Measurements from ENCODE around the gene RHOH.
A peak's percentile ranks its signal among the peaks of the same experiment; 100 is the strongest.

RHOH gene

DNA sequence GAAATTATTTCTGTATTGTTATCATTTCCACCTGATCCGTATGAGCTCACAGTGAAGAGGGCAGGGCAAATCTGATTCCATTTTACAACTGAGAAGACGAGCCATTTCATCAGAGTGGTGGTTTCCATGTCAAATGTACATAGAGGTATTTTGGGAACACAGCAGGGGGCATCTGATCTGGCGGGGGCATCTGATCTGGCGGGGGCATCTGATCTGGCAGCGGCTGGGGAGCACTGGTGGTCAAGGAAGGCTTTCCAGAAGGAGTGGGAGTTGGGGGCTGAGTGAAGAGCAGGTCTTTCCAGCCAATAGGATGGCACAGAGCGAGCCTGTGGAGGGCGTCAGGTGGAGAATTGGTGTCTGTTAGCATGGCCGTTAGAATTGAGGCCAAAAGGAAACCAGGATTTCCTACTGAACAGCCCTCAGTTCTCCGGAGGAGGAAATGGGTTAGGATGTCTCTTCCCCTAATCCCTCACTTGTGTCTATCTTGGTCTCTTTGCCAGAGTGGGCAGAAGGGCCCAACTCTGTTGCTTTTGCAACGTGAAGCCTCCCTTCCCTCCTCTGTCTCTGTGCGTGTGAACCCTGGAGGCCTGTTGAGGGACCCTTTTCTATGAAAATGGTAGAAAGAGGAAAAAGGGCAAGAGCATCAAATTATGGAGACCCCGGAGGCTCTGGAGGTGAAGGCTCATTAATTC lies 41.3 kb downstream of the RHOH start:
- DNase-seq (ENCODE audit: low read depth in 2 of 2) = no peak

DNA sequence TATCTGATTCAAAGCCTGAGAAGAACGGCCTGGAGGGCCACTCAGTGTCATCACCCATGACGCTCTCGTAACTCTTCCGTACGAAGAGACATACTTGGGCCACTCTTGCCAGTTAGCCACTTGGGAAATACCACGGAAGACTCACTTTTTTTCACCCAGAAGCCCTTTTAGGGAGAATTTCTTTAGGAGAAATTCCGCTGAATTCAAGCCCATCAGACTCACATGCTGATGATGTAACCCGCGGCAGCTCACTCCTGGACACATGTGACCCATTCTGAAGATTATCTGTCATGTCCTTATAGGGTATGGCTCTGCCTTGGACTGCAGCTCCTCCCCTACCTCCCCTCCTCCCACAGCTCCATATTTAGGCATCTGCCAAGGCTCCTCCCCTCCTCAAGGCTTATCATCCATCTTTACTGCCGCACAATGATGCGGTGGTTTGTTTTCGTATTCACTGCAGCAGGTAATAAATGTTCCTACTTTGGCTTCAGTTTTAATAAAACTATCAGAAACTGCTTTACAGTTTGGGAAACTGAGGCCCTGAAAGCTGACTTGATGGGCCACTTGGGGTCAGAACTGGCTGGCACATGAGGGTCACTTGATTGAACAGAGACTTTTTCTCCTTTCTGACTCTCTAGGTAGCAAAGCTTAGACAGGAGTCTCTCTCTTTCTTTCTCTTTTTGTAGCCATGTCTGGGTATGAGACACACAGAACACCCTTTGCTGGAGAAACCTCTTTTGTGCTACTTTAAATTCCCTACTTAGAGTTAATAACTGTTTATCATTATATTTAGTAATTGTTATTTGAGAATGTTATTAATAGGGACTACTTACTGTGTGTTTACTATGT lies 42.1 kb downstream of the RHOH start:
- peak; percentile 46 to 63 for DNase-seq (ENCODE audit: low read depth in 2 of 2)

DNA sequence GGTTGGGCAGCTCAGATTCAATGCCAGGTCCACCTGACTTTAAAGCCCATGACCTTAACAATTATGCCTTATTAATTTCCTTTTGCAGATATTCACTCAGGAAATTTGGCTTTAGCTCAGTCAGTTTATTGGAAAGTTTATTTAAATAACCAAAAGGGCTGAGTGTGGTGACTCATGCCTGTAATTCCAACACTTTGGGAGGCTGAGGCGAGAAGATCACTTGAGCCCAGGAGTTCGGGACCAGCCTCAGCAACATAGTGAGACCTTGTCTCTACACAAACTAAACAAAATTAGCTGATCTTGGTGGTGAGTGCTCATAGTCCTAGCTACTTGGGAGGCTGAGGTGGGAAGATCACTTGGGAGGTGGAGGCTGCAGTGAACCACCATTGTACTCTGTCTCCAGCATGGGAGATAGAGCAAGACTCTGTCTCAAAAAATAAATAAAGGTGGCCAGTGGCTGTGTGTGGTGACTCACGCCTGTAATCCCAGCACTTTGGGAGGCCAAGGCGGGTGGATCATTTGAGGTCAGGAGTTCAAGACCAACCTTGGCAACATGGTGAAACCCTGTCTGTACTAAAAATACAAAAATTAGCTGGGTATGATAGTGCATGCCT lies 43.3 kb downstream of the RHOH start:
- no peak for DNase-seq (ENCODE audit: low read depth in 2 of 2)

DNA sequence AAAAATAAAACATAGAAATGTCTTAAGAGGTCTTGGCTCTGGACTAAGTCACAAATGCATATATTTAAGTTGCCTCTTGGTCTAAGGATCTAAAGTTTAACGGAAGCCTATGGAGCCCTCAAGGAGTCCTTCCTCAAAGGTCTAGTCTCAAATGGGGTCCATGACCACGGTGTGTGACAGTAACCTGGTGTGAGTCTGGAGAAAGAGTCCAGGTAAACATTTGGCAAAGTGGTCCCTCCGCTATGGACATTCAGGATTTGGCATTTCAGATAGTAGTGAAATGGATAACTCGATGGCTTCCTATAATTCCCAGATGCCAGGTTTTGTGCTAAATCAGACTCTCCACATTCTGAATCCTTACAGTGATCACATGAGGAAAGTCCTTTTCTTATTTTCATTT lies 44.2 kb downstream of the RHOH start:
- DNase-seq (ENCODE audit: low read depth in 2 of 2) = no peak

DNA sequence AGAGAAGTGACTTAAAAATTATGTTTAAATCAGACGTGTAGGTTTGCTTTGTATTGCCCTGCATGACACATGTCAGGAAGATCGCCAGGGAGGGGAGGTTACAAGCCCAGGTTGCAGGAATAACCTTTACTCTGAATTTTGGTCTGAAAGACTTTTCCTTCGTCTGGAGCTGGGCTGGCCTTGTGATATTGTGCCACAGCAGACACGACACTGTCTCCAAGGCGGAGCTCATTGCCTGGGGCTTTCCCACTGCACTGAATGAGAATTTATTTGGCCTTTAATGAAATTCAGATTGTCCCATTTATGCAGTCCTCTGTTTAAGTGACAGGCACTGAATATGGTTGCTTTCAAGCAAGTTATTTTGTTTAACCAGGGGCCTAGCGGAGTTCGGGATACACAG lies 45.1 kb downstream of the RHOH start:
- no peak for DNase-seq (ENCODE audit: low read depth in 2 of 2)

DNA sequence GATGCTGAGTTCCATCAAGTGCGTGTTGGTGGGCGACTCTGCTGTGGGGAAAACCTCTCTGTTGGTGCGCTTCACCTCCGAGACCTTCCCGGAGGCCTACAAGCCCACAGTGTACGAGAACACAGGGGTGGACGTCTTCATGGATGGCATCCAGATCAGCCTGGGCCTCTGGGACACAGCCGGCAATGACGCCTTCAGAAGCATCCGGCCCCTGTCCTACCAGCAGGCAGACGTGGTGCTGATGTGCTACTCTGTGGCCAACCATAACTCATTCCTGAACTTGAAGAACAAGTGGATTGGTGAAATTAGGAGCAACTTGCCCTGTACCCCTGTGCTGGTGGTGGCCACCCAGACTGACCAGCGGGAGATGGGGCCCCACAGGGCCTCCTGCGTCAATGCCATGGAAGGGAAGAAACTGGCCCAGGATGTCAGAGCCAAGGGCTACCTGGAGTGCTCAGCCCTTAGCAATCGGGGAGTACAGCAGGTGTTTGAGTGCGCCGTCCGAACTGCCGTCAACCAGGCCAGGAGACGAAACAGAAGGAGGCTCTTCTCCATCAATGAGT lies 46.6 kb downstream of the RHOH start:
- DNase-seq (ENCODE audit: low read depth in 2 of 2) = no peak

DNA sequence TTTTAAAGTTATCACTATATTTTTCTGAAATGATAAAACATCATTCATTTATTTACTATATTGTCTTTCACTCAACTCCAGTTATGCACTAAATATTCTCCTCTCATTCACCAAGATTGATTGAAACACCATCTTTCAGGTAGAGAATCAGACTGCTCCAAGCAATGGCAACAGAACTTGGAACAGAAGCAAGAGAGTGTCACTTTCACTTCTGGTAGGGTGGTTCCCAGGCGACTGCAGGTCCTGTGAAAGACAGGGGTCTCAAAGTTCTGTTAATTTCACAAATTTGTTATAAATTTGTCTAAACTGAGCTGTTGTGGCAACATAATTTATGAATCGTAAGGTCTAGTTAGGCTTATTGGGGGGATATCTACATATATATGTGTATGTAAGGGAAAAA lies 47.8 kb downstream of the RHOH start:
- no peak for DNase-seq (ENCODE audit: low read depth in 2 of 2)

DNA sequence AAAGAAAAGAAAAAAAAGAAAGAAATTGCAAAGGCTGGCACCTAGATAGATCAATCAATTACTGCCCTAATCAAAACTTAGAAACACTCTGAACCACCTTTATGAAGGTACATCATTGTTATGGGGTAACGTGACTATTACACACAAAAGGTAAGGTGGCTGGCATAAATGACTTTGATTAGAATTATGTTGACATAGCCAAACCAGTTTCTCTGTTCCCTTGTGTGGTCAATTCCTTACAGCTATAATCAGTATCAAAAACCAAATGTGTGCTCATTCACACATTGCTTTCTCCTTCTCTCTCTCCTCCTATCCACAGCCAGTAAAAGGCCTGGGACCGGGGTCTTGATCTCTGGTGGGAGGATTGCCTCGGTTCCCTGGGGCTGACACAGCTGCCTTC lies 48.7 kb downstream of the RHOH start:
- no peak for DNase-seq (ENCODE audit: low read depth in 2 of 2)

DNA sequence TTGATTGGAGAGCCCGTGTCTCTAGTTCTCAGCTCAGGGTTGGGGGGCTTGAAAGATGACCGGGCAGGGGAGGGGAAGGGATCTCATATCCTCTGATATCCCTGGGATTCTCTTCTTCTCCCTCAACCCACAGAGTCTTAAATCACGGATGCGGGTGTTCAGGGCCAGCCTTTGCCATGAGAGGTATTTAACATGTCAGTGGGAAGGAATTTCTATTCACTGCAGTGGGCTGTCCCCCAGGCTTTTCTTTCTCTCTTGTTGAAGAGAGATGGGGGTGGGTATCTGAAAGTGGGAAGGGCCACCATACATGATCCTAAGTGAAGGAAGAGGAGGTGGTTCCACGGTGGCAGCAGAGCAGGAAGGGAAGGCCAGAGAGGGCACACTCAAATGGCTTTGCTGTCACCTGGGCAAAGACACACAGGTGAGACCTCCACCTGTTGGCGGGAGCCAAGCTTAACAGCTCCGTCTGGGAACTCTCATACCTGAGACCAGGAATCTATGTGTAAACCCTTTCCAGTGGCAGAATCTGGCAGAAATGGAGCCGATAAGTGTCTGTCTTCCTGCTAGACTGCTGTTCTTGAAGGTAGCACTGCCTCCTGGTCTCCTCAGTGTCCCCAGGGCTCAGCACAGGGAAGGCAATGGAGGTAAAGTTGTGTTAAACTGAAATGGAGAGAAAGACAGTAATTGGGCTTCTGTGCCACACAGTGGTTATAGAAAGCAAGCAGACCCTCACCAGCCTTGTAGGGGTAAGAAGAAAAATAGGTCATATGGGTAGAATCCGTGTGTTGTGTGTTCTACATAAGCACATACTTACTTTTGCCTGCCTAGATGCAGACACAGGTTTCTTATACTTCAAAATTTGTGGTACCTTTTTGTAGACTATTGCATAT lies 49.4 kb downstream of the RHOH start:
- no peak for DNase-seq (ENCODE audit: low read depth in 2 of 2)

DNA sequence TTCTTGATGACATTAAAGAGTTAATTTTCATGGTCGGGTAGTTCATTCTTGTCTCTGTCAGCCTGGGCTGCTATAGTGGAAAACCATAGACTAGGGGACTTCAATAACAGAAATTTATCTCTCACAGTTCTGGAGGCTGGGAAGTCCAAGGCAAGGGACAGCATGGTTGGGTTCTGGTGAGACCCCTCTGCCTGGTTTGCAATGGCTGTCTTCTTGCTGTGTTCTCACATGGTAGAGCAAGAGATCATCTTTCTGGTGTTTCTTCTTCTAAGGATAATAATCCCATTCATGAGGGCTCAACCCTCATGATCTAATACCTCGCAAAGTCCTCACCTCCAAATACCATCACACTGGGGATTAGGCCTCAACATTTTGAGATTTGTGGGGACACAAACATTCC lies 50.1 kb downstream of the RHOH start:
- no peak for DNase-seq (ENCODE audit: low read depth in 2 of 2)

DNA sequence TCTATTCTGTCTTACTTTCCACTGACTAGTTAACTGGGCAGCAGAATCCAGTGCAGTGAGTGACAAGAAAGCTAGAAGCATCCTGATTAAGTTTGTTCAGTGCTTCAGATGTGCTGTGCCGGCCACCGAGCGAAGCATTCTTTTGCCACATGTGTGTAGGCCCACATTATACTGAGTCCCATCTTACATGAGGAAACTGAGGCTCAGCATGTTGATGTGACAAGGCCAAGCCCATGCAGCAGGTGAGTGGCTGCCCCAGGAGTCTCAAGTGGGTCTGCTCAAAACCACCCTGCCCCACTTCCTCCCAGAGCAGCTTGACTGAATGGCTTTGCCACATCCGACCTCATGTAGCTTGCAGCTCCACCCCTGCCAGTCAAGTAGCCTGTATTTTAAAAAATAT lies 50.5 kb downstream of the RHOH start:
- DNase-seq (ENCODE audit: low read depth in 2 of 2) = no peak

DNA sequence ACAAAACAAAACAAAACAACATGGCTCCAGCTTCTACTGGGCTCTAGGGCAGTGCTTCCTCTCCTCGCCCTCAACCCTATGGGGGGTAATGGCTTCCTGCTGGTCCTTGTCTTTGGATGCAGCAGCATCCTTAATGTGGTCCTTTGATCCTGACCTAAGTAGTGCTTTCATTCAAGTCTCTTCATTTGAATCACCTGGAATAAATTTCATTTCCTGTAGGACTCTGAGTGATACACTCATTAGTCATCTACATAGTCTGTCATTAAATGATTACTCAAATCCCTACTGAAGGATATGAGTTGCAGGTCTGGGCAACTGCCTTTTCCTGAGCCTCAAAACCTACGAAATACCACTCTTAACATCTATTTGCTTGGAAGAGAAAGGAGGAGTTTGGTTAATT lies 54.5 kb downstream of the RHOH start:
- no peak for DNase-seq (ENCODE audit: low read depth in 2 of 2)

DNA sequence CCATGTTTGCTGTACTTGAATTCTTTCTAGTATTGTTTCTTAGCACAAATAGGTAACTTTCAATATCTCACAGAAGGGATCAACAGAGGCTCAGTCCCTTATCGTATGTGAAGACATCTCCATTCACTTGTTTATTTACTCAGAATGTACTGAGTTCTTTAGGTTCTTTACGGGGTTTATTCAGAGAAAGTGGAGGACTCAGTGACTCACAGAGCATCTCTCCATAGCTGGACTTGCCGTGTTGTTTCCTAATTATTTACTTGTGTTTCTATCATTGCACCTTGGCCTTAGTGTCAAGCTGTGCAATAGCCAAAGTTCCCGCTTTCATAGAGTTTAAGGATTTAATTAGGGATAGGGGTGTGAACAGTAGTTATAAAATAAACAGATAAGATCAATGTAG lies 57.1 kb downstream of the RHOH start:
- no peak for DNase-seq (ENCODE audit: low read depth in 2 of 2)

DNA sequence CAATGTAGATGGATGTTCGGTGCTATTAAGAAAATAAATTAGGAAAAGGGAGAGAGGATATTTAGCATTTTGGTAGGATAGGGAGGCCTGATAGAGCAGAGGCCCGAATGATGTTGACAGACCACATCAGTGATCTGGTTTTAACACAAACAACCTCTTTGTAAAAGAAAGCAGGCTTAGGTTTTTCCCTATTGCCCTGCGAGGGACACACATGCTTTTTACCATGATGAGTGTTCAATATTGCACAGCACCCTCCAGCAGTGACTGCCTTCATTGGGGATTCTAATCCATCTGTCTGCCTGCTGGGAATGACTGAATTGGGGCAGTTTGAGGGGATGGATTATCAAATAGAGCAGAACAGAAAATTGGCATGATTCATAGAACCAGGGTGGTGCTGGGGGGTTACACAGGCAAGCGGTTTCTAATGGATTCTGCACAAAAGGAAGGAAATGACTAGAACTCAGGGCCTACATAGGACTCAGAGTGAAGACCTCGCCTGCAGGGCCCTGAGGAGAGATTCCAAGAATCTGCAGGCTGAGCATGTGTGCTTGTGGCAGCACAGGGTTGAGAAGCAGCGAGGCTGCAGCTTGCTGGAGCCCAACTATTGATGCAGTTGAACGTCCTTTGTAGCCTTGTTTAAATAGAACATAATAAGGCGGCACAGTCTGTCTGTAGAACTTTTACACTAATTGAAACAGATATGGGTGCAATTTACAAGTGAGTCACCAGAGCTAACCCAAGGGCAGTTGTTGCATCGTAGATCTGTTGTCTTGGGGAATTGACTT lies 58.0 kb downstream of the RHOH start:
- no peak for DNase-seq (ENCODE audit: low read depth in 2 of 2)

DNA sequence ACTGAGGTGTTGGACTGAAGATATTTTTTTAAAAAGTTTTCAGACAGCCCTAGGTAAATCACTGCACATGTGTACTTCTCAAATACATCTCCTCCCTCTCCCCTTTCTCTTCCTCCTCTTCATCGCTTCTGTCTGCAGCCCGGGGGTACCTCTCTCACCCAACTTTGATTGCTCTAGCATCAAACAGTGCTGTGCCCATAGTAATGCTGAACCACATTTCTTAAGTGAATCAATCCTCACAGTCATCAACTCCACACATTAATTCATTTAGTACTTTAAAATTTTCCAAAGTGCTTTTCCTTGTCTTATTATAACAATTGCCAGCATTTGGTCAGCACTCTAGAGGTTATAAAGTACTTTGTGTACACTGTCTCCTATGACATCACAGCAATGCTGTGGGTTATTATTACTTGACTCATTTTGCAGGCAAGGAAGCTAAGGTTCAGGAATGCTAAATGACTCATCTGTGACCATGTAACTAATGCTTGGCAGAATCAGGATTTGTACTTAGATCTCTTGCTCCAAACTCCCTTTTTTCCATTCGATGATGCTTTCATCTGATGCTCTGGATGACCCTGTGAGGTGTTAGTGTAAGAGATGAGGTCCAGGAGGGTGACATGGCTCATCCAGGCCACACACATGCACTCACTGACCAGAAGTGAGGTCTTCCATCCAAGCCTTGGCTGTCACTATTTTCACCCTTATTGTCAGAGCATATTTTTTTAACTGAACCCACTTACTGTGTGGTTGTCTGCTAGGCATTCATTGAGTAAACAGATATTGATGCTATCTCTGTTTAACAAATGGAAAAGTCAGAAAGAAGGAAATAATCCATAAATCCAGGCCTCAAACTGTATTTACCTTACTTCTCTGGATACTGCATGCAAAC lies 58.8 kb downstream of the RHOH start:
- no peak for DNase-seq (ENCODE audit: low read depth in 2 of 2)

DNA sequence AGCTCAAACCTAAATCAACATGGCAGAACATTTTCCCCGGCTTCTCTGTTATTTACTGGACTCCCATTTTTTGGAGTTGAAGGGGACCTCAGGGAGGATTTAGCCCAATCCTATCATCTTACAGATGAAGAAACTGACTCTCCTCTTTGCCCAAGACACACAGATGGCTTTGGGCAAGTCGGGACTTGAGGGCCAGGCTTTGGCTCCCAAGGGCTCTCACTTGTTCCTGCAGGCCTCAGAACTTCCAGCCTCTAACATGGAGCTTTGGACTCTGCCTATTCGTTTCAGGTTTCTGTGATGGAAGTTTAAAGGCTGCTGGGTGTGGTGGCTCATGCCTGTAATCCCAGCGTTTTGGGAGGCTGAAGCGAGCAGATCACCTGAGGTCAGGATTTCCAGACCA lies 59.5 kb downstream of the RHOH start:
- DNase-seq (ENCODE audit: low read depth in 2 of 2) = no peak

DNA sequence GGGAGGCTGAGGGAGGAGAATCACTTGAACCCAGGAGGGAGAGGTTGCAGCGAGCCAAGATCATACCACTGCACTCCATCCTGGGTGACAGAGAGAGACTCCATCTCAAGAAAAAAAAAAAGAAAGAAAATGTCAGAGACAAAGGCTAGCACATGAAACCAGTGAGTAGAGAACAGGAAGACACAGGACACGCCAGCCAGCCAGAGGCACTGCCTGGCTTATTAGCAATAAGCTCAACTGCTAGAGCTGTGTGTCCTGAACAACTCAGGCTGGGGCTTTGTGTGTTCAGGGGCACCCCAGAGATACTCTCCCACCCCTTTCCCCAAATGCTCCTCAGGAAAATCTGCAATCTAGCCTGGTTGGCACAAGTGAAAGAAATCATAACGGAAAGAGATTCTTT lies 60.0 kb downstream of the RHOH start:
- no peak for DNase-seq (ENCODE audit: low read depth in 2 of 2)

DNA sequence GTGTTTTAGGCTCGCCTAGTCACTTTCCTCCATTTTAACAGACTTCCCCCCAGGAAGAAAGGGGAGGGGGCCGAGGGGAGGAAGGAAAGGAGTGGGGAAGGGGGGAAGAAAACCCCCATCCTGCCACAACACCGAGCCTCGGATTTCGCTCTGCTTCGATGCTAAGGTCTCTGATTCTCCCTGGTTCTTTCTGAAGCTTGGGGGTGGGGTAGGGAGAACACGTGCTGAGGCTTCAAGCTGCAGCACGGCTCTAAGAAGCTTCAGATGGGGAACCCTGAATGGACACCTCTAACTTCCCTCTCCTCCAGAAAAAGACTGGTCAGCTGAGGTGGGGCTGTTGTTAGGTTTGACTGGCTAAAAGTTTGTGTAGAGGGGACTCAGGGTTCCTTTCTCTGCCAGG lies 61.8 kb downstream of the RHOH start:
- DNase-seq (ENCODE audit: low read depth in 2 of 2) = no peak

DNA sequence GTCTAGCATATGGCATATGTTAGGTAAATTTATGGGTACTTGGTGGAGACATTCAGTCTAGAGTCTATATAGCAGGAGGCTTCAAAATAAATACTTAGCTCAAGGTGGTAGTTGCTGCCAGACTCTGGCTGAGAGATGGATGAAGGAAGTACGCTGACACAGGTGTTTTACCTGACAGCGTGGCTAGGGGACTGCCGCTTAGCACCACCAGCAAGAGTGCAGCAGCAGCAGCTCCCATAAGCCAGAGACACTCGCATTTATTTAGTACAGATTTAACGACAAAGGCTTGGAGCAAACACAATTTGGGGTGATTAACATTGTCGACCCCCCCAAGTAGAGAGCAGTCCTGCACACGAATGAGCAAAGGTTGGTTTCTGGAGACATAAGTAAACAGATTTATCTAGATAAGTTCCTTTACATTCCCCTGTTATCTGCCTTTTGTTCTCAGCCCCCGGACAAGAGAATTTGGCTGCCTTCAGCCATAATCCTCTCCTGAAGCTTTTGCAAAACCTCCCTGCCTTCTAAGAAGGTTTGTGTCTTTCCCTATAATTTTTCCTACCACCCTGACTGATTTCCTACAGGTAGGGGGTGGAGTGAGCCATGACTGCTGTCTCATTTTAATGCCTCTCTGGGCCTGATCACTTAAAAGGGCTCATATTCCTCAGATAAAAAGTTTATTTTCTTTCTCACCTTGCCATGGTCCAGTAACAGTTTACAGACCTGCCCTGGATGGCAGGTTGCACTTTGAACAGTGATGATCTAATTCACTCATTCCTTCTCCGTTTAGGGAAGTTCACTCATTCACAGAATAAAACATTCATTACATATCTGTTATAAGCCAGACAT lies 64.6 kb downstream of the RHOH start:
- DNase-seq (ENCODE audit: low read depth in 2 of 2) = no peak
